Epithelial cell of esophagus (primary cell): ENCODE measurements around the gene SNF8.
A peak's percentile ranks its signal among the peaks of the same experiment; 100 is the strongest.
"Not testable (repeated sequence)": the region's sequence is repeated elsewhere in the genome, so short reads cannot be mapped to it uniquely, and the experiment has no call there.

Experiments
- DNase-seq: peaks from one replicate; pipeline ENCODE4 v3.0.0; 2010; ENCODE audit warnings: low read depth
- H3K4me3 ChIP-seq: 2 replicates; pipeline ENCODE4 v1.5.1; 2011; ENCODE audit warnings: mild to moderate bottlenecking, low read length, control low read depth
- CTCF ChIP-seq: IDR thresholded peaks from 2 replicates; pipeline ENCODE4 v1.5.1; 2011; ENCODE audit warnings: low read depth, mild to moderate bottlenecking, low read length, control low read depth, inconsistent platforms; ENCODE audit not compliant: insufficient read depth; ENCODE audit errors: missing control alignments

SNF8 gene

DNA sequence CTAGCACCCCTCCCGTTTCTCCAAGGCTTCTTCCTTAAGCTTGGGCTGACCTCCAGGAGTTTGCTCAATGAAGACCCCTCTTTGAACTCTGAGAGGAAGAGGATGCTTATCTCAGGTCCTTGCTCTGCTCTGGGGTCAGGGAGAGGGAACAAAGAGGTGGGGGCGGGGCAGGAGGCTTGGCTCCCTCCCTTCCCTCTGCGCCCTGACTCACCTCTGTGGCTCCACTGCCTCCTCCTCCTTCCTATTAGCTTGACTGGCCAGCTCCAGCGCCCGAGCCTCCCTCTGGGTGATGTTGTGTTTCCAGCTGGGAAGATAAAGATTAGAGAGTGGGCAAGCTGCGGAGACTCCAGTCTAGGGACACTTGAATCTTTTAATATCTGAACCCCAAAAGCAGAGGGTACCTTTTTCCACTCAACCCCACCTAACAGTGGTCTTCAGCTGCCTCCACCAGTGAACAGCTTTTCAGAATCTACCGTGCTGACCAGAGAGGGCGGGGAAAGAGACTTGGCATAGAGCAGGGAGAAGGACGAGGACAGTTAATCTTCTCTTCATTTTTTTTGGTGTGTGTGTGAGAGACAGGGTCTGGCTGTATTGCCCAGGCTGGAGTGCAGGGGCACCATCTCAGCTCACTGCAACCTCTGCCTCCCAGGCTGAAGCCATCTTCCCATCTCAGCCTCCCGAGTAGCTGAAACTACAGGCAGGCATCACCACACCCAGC is 17.0 kb upstream of the SNF8 start:
- H3K4me3 ChIP-seq, result no peak overlapping the region
- no peak for TF ChIP-seq CTCF
- DNase-seq, result peak; percentile 40

DNA sequence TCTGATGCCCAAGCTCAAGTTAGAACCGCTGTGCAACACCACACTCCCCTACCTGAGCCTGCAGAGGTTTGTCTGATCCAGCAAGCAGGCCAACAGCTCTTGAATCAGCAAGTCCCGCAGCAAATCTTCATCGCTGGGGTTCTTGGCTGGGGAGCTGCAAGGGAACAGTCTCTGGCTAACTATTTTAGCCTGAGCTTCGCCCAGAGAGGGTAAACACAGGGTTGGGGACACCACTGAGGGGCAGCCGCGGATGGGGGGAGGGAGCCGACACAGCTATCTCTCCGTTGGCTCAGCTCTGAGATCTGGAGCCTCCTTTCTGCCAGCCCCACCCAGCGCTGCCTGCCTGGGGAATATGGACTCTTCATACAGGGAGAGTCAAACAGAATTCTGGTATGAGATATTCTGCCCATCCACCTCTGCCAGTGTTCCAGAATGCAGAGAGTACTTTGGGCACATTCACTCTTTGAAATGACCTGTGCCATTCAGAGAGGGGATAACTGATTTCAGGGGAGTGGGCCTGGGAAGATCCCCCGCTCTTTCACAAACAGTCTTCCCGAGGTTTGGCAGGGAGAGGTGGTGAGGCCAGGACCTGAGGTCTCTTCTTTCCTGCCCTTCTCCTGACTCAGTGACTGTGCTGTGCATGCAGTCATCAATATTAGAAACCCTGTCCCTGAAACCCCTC is 16.3 kb upstream of the SNF8 start:
- TF ChIP-seq CTCF, result no peak
- DNase-seq, result no peak
- no peak overlapping the region for H3K4me3 ChIP-seq

DNA sequence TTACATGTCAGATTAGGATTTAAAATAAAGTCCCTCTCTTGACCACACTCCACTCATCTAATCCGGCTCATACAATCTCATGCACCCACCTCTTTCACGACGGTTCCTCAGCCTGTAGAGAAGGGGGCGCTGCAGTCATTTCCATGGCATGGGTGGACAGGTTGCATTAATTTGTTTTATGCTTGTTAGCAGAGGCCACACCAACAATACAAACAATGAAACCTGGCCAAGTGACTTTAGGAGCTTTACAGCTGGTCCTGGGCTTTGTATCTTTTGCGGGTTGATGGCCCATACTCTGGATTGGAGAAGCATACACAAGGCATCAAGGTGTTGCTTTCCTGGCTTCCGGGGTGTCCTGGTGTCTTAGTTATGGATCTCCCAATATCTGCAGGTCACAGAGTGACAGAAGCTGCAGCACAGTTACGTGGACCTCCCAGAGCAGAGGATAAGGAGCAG is 9.7 kb upstream of the SNF8 start:
- H3K4me3 ChIP-seq, result no peak overlapping the region
- peak; percentile 45 for DNase-seq
- peak; percentile 36 for TF ChIP-seq CTCF

DNA sequence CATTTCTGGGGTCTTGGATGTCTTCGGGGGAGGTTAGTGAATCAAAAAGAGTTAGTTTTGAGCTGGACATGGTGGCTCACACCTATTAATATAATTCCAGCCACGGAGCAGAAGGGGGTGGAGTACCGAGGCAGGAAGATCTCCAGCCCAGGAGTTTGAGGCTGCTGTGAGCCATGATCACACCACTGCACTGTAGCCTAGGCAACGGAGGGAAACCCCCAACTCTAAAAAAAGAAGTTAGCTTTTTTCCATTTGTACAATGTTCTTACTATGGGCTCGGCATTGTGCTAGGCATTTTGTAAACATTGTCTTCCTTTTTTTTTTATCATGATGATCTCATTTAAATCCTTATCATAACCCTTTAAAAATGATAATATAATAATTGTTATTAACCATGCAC is 8.3 kb upstream of the SNF8 start:
- no peak for TF ChIP-seq CTCF
- no peak for DNase-seq
- H3K4me3 ChIP-seq, result no peak overlapping the region

- H3K4me3 ChIP-seq, result no peak overlapping the region
- no peak for DNase-seq
- TF ChIP-seq CTCF, result no peak
Measured at GRCh38 chr17:48951572-48951971, 6.9 kb upstream of the SNF8 start.

- peak overlapping the region; percentile 96 for H3K4me3 ChIP-seq
Measured at GRCh38 chr17:48945261-48945651, 614 bp upstream of the SNF8 start.

GRCh38 chr17:48933035-48933434 is 11.6 kb downstream of the SNF8 start:
- no peak for TF ChIP-seq CTCF
- no peak overlapping the region for H3K4me3 ChIP-seq
- no peak for DNase-seq

More at GRCh38 chr17:48945261-48945651, 614 bp upstream of the SNF8 start:
- DNase-seq, result not testable (repeated sequence)
